ENCODE measurements around the gene MEG3.

DNA sequence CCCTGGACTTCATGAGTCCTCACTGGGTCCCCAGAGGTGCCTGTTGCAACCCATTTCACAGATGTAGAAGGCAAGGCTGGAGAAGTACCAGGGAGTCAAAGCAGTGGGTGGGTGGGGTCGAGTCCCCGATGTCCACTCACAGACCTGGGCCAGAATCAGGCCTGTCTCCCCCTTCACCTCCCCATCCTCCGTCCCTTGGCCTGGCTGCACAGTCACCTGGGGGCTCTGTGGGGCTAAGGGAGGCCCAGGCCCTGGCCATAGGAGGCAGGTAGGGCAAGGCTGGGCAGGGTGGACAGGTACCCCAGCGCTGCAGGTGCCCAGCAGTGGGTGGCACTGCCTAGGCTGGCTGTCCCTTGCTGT is 48.1 kb downstream of the MEG3 start:
- TF ChIP-seq CTCF (IDR thresholded peaks at IDR 0.05) (no peak), POLR2A (IDR thresholded peaks at IDR 0.05) (no peak)

Measured in esophagus squamous epithelium (tissue), 4 donors.